Activated effector memory CD4-positive, alpha-beta T cell treated with anti-CD3 and anti-CD28 coated beads, Interleukin-2, amount 50 U/mL, for 16 hours (primary cell): Measurements from ENCODE around the gene SNTG2.

Experiments
- DNase-seq: peaks from one replicate; pipeline ENCODE4 v3.0.0-alpha.2; 2020

SNTG2 gene

GRCh38 chr2:953975-954686 lies 3.5 kb downstream of the SNTG2 start:
- no peak for DNase-seq

GRCh38 chr2:954687-955000 lies 4.0 kb downstream of the SNTG2 start:
- DNase-seq, result no peak

DNA sequence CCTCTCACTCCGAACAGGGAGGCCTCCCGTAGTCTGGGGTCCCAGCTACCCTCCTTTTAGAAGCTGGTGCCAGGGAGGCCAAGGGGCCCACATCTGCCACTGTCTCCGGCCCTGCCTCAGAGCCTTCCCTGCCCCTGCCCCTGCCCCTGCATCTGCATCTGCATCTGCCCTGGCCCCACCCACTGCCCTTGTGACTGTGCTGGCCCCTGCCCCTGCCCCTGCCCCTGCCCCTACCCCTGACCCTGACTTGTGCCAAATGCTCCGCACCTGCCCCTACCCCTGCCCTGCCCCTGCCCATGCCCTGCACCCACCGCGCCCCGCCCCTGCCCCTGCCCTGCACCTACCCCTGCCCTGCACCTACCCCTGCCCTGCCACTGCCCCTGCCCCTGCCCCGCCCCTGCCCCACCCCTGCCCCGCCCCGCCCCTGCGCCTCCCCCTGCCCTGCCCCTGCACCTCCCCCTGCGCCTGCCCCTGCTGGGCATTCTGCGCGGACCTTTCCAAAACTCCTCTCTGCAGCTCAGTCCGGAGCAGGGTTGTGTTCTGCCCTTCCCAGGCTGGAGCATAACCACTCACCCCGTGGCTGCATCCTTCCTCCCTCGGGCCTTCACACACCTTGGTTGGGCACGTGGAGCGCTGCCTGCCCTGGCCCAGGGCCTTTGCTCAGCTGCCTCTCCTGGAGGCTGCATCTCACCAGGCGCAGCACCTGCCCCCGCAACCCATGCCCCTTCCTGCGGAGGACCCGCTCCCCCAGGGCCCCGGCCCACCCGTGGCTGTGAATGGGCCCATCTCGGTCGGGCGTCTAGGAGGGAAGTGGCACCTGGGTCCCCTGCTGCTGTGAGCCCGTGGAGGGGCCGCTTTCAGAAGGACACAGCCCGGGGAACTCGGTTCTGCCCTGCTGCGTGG lies 5.4 kb downstream of the SNTG2 start:
- DNase-seq, result no peak

DNA sequence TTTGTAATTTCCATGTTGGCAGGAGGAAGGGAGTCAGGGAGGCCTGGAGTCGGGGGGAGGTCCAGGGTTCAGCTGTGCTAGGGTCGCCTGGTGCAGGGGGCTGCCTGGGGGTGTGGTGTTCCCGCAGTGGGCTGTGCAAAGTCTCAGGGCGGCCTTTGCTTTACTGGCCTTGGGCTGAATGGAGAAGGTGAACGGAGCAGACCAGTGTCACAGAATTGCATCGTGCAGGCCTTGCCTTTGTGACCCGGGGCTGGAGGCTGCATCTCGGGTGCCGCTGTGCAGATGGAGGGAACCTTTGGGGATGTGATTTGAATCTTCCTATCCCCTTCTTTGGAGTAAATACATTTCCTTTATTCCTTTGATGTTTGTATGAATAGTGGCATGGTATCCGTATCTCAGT lies 8.8 kb downstream of the SNTG2 start:
- no peak for DNase-seq

GRCh38 chr2:960061-960736 lies 9.6 kb downstream of the SNTG2 start:
- no peak for DNase-seq

GRCh38 chr2:961786-962185 lies 11.1 kb downstream of the SNTG2 start:
- no peak for DNase-seq

- DNase-seq, result no peak
Observed at GRCh38 chr2:963876-964275, 13.2 kb downstream of the SNTG2 start.

- no peak for DNase-seq
Observed at GRCh38 chr2:964562-964961, 13.9 kb downstream of the SNTG2 start.

DNA sequence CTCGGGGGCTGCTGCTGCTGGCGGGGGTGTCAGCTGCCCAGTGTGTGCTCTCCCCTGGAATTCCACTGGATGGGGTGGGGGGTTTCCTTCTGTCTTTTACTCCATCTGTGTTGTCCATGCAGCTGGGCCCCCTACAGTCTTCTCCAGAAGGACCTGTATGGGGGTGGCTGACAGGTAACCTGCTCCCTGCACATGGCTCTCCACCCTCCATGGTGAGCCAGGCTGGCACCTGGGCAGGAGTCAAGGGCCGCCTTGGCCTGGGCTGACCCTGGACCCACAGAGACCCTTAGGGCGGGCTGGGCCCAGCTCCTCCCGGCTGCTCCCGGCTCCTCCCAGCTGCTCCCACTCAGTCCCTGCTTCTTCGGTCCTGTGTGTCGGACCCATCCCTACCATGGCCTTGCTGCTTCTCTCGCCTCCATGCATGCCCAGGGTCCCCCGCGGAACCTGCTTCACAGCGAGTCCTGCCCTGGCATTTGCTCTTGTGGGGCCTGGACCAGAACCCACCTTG lies 15.0 kb downstream of the SNTG2 start:
- no peak for DNase-seq

GRCh38 chr2:973129-973528 lies 22.5 kb downstream of the SNTG2 start:
- DNase-seq, result no peak

DNA sequence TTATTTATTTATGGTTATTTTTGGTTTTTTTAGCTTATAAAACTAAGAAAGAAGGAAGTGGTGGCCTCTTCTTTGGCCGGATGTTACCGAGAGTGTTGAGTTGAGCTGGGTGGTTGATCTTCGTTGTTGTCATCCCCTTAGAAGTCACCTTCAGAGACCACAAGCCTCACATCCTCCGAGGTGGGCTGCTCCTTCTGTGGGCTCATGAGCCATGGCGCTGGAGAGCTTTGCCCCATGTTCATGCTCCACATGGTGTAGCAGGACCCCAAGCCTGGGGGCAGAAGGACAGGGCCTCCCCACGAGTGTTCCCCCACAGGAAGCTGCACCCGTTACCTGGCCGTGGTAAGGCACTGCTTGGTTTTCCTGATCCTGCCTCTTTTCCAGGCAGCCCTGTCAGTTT lies 23.4 kb downstream of the SNTG2 start:
- no peak for DNase-seq

DNA sequence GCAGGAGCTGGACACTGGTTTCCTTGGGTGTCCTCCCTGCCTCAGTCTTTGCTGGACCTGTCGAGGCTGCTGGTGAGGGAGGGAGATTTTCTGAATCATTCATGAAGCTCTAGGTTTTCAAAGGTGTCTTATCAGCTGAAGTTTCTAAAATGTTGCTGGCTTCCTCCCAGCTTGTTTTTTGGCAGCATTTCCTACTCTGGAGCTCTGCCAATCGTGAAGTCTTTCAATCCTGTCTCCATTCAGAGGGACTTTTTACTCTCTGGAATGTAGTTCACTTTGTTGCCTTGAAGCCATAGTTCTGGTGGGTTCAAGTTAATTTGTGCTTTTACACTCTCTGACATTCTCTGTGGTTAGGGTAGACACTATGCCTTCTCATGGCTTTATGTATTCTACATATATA lies 23.9 kb downstream of the SNTG2 start:
- DNase-seq, result no peak

DNA sequence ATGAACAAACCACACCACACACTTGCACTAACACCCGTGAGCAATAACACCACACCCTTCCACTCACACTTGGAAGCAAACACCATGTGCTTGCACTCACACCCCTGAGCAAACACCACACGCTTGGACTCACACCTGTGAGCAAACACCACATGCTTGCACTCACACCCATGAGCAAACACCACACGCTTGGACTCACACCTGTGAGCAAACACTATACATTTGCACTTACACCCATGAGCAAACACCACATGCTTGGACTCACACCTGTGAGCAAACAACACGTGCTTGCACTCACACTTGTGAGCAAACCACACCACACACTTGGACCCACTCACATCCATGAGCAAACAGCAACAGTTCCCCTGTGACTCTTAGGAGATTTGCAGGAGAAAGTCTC lies 24.4 kb downstream of the SNTG2 start:
- no peak for DNase-seq

- no peak for DNase-seq
Observed at GRCh38 chr2:979069-979928, 28.6 kb downstream of the SNTG2 start.

GRCh38 chr2:980176-980575 lies 29.5 kb downstream of the SNTG2 start:
- DNase-seq, result no peak

- DNase-seq, result no peak
Observed at GRCh38 chr2:981258-981657, 30.6 kb downstream of the SNTG2 start.

DNA sequence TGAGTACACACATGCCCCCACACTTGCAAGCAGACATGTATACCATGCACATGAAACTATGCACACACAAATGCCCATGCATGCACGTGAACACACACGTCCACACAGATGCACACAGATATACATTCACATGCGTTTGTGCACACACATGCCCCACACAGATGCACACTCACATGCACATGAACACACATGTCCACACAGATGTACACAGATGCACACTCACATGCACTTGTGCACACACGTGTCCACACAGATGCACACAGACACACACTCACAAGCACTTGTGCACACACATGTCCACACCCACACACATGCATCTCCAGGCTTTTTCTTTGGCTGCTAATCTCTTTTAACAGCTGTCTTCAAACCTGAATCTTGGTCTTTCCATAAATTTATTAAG lies 31.1 kb downstream of the SNTG2 start:
- no peak for DNase-seq

DNA sequence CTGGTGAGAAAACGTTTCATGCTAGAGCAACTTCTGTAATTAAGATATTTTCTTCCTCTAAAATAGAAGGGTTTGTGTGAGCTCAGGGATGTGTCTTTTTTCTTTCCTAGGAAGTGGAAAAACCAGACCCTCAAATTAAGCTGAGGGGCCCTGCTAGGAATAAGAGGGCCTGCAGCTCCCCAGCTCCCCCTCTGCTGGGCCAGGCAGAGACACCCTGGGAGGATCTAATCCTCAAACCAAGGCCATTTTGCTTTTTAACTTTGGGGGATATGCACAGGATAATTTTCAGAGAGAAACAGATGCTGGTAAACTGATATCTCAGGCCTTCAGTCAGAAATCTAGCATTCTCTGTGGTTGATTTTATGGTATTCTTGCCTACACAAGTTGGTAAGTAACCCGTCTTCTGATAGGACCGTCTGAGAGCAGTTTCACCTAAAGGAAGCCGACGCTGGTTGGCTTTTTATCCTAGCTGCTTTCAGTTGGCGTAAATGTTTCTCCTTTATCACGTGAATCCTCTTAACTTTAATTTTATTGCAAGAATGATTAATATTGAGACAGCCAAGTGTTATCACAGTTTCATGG lies 34.8 kb downstream of the SNTG2 start:
- no peak for DNase-seq

DNA sequence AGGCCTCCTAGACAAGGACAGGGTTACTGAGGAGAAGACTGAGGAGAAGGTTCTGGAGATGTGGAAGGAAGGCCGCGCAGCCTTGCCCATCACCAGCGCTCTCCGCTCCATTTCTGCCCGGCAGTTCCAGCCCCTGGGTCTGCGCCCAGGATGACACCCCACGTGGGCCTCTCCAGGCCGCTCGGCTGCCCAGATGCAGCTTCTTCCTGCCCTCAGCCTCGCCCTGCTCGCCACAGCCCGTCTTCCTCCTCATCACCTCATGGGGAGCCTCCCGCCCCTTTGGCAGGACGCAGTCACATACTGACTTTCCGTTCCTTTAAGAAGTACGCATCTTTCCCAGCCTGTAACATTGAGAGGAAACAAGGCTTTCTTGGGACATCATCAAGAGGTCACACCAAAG lies 37.1 kb downstream of the SNTG2 start:
- DNase-seq, result no peak

DNA sequence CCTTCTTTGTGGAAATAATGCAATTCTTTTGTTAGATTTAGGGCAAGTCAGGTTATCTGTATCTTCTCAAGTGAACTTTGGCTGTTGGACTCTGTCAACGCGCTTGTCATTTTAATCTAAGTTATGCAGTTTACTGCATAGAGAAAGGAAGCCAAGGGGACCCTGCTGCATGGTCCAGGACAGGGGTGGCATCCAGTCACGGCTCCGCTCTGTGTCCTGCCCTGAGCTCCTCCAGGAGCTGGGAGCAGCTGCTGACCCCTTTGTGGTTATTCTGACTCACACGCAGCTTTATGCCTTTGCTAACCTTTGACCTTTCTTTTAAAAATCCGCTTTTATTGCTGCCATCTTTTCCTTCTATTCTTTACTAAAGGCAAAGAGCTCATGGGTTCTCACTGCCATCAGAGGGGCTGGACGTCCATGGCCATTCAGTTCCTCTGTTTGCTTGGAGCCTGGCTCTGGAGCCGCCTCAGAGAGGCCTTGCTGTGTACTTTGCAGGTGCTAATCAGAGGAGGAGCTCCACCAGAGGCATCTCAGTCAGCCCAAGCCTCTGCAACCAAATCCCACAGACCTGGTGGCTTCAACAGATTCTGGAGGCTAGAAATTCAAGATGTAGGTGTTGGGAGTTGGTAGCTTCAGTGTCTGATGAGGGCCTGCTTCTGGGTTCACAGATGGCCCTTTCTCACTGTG lies 39.3 kb downstream of the SNTG2 start:
- DNase-seq, result no peak

GRCh38 chr2:990970-991369 lies 40.3 kb downstream of the SNTG2 start:
- DNase-seq, result no peak

- DNase-seq, result no peak
Observed at GRCh38 chr2:1002350-1002749, 51.7 kb downstream of the SNTG2 start.
